Endothelial cell of hepatic sinusoid (primary cell): ENCODE data around the gene GRIA1.

Experiments used
- in situ Hi-C: cut with HindIII; loops from 2 replicates; pipeline ENCODE4 v1.10.0; 2017; ENCODE audit warnings: low sequenced_read_pairs

The GRIA1 gene

GRCh38 chr5:153767221-153768188 is 277.0 kb downstream of the GRIA1 start:
- in situ Hi-C loops = no loop called here

GRCh38 chr5:153770066-153770465 is 279.6 kb downstream of the GRIA1 start:
- in situ Hi-C loops = no loop called here

DNA sequence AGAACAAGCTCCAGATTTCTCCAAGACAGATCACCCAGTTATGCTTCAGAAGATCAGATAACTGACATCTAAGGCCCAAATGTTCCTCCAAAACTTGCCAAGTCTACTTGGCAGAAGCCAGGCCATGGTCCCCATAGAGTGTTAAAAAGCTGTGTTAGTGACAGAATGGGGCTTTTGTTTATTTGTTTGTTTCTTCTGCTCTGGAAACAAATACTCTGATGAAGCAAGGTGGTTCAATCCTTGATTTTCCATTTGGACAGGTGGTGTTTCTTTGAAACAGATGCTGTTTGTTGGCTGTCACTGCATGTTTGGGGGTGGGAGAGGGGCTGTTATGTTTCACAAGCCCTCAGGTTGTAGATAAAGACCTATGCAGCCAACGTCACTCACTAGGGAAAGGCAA is 284.2 kb downstream of the GRIA1 start:
- in situ Hi-C loops = loop anchor here (5.0 kb wide), 1 partner anchor 32 kb away; no protein-coding TSS in a partner anchor

GRCh38 chr5:153775923-153776322 is 285.5 kb downstream of the GRIA1 start:
- in situ Hi-C loops = loop anchor here (5.0 kb wide), 1 partner anchor 34 kb away; no protein-coding TSS in a partner anchor

- in situ Hi-C loops = loop anchor here (5.0 kb wide), 1 partner anchor 36 kb away; no protein-coding TSS in a partner anchor
Observed at GRCh38 chr5:153777681-153778581, 287.5 kb downstream of the GRIA1 start.

DNA sequence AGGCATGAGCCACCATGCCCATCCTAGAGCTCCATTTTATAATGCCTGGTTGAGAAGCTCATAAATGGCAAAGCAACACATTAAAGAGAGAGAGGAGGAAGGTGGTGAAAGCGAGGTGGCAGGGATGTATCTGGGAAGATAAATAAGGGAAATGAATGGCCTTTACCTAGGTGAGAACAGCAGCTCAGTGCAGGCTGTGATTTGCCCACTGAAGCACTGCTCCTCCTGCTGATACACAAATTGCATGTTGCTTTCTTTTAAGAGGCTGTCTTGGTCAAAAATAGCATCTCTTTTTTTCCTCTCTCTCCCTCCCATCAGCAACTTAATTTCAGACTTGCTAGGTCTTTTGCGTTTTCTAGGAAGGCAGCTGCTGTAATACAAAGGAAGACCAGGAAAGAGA is 289.4 kb downstream of the GRIA1 start:
- in situ Hi-C loops = loop anchor here (5.0 kb wide), 1 partner anchor 38 kb away; no protein-coding TSS in a partner anchor

GRCh38 chr5:153780876-153781705 is 290.6 kb downstream of the GRIA1 start:
- in situ Hi-C loops = no loop called here

- in situ Hi-C loops = no loop called here
Observed at GRCh38 chr5:153782589-153783361, 292.3 kb downstream of the GRIA1 start.

DNA sequence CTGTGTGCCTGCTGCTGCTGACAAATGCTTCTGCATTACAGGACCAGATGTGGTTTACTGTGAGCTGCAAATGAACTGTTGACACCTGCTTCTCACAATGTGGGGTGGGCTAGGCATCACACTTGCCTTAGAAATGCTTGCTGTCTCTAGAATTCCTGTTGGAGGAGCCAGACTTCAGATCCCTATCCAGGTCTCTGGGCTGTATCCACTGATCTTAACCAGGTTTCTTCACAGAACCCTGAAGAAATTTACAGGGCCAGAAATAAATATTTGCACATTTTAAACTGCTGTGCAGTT is 292.8 kb downstream of the GRIA1 start:
- in situ Hi-C loops = no loop called here

DNA sequence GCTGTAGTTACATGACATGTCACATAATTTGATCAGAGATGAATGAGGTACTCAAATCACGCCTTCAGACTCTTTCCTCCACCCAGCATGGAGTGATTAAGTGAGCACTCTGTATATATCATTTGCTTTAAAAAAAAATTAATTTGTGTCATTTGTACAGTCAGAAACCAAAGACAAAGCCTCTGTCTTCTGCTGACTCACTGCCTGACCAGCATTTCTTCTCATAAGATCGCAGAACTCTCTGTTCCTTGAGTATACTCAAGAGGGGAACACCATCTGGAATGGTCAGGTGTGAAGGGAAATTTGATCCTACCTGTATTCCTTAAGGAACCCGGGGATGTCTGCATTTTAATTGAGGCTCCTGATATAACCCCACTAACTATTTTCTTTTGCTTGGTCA is 293.8 kb downstream of the GRIA1 start:
- in situ Hi-C loops = no loop called here

DNA sequence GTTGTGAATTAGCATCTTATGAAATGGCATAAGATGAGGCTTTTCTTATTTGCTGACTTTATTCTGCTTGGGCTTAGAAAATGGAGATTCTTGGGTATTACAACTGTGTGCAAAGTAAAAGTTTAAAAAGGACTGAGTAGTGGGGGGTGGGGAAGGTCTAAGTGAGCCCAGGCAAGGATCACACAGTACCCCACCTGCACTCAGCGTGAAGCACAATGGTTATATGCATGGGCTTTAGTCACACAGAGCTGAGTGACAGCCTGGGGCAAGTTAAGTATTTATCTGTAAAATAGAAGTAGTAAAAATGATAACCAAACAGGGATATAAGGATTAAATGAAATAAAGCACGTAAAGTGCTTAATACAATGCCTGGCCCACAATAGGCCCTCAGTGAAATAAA is 300.9 kb downstream of the GRIA1 start:
- in situ Hi-C loops = no loop called here

DNA sequence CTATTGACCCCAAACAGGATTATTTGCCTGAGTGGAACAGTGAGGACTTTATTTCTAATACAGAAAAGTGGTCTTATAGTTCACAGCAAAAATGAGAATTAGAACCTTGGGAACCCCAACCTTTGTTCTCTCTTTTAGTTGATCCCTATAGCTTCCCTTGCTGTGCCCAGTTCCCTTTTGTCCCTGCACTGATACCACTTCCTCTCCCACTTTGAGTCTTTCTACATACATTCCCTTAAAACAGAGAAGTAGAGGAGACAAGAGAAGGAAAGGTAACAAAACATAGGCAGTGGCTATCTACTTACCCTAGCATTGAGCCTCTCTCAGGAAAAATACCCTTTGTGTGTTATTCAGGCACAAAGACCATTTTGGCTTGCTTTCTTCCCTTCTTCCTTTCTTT is 301.8 kb downstream of the GRIA1 start:
- in situ Hi-C loops = no loop called here

DNA sequence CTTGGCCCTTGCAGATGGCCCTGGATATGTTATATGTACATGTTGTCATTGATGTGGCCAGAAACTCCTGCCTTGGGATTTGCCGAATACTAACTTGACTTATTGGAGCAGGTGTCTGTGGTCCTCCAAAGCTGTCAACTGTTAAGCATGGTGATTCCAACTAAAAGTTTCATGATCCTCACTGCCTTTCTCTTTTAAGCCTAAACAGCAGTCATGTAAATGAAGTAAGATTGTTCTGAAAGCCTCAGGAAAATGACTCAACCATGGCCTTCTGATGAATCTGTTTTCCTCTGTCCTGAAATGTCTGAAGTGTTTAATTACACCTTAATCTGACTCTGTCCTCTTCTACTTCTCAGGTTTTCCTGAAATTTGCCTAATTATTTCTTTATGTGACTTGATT is 303.2 kb downstream of the GRIA1 start:
- in situ Hi-C loops = no loop called here

DNA sequence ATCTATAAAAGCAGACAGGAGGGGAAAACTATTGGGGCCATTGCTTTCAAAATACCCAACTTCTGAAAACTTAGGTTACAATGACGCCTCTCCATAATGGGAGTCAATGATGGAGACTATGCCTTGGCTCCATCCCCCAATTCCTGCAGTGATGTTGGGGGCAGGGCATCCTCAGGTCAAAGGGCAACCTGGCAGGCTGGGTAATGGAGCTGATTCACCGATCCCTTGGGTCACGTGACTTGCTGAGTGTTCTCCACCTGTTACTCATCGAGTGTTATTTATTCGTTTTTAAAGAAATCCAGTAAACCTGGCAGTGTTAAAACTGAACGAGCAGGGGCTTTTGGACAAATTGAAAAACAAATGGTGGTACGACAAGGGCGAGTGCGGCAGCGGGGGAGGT is 303.9 kb downstream of the GRIA1 start:
- in situ Hi-C loops = no loop called here

DNA sequence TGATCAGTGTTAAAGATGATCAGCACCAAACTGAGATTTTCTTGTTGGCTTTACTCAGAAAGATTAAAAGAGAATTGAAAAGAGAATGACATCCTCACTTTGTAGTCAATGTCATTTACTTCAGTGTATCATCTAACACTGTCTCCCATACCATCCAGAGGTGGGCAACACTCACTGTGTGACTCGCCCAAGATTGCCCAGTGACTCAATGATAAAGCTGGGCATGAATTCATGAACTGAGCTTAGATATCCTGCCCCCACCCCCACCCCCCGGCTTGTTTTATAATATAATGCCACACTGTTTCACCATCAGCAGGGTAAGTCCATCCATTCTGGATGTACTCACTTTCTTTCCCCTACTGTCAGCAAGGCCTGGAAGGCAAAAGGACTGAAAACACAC is 306.1 kb downstream of the GRIA1 start:
- in situ Hi-C loops = no loop called here

GRCh38 chr5:153797484-153797883 is 307.0 kb downstream of the GRIA1 start:
- in situ Hi-C loops = no loop called here

DNA sequence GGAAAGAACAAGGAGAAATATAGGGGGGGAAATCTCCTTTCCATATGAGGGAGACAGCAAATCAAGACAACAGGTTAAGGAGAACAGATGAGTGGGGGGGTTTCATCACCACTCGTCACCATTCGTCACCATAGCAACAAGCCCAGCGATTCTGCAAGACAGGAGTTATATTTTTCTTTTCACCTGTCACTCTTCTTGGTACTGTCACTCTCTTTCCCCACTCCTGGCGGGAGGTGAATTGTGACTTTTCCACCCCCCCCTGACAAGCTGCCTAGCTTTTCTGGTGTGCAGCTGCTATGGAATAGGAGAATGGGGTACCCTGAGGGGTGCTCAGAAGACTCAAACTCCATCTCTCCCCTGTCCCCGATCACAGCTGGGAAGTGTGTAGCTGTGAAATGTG is 308.4 kb downstream of the GRIA1 start:
- in situ Hi-C loops = no loop called here

DNA sequence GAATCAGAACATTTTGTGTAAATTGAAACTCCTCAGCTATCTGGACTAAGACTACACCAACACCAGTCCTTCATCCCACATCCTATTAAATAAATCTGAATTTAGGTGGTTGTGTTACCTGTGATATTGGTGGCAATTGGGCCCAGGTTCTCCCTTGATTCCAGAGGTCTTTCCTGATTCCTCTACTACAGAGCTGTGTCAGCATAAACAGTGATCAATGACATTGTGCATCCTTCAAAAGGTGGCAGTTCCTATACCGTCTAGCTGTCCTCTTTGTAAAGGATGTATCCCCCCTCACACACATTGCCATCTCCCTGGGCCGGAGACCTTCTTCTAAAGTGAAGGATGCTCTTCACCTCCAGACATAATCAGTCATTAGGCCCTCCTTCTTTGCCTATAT is 309.0 kb downstream of the GRIA1 start:
- in situ Hi-C loops = no loop called here

- in situ Hi-C loops = no loop called here
Observed at GRCh38 chr5:153802050-153802821, 311.8 kb downstream of the GRIA1 start.
